ENCODE data around the gene RRAD.

DNA sequence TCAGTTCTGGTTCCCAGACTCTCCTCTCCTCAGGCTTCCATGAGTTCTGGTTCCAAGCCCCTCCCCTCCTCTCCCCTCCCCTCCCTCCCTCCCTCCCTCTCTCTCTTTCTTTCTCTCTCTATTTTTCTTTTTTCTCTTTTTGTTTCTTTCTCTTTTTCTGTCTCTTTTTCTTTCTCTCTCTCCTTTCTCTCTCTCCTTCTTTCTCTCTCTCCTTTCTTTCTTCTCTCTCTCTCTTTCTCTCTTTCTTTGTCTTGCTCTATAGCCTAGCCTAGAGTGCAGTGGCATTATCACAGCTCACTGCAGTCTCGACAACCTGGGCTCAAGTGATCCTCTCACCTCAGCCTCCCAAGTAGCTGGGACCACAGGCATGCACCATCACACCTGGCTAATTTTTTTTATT lies 34.9 kb upstream of the RRAD start:
- TF ChIP-seq YY1 (IDR thresholded peaks at IDR 0.05; ENCODE audit: insufficient read depth, insufficient read length), result no peak
- no peak for TF ChIP-seq SUZ12 (IDR thresholded peaks at IDR 0.05; ENCODE audit: extremely low read depth, insufficient read depth, insufficient read length)
